Neuronal stem cell (in vitro differentiated cells): ENCODE results near the gene CDH13. TPM values are rescaled to one million over a fixed set of nuclear protein-coding genes. Genes with fewer than 3 reads are reported as not detected.

Experiments
- DNase-seq: peaks from one replicate; pipeline ENCODE4 v3.0.0-alpha.2; 2013; ENCODE audit warnings: low spot score
- H2AFZ ChIP-seq: one replicate; pipeline ENCODE4 v1.6.1; 2013; ENCODE audit warnings: mild to moderate bottlenecking, low read length, inconsistent platforms
- H2AK5ac ChIP-seq: 2 replicates; pipeline ENCODE4 v1.6.1; 2013; ENCODE audit warnings: low read depth, mild to moderate bottlenecking, inconsistent platforms, low read length, moderate library complexity, mixed read lengths
- H2BK120ac ChIP-seq: 2 replicates; pipeline ENCODE4 v1.6.1; 2013; ENCODE audit warnings: low read depth, mild to moderate bottlenecking, inconsistent platforms, low read length, moderate library complexity, mixed read lengths
- H2BK12ac ChIP-seq: one replicate; pipeline ENCODE4 v1.6.1; 2013; ENCODE audit warnings: low read length, inconsistent platforms
- H2BK15ac ChIP-seq: 2 replicates; pipeline ENCODE4 v1.6.1; 2013; ENCODE audit warnings: mild to moderate bottlenecking, low read length, inconsistent platforms, mixed read lengths
- H2BK5ac ChIP-seq: one replicate; pipeline ENCODE4 v1.6.1; 2013; ENCODE audit warnings: inconsistent platforms, mild to moderate bottlenecking, low read length, moderate library complexity
- H3K14ac ChIP-seq: one replicate; pipeline ENCODE4 v1.6.1; 2013; ENCODE audit warnings: low read length, inconsistent platforms
- H3K18ac ChIP-seq: 2 replicates; pipeline ENCODE4 v1.6.1; 2013; ENCODE audit warnings: low read length, inconsistent platforms
- H3K23ac ChIP-seq: 2 replicates; pipeline ENCODE4 v1.6.1; 2013; ENCODE audit warnings: low read depth, mild to moderate bottlenecking, mixed read lengths, low read length, inconsistent platforms; ENCODE audit not compliant: poor library complexity
- H3K27ac ChIP-seq: replicated peaks from 3 replicates; pipeline ENCODE4 v1.5.1; 2013; ENCODE audit warnings: low read length, inconsistent platforms
- H3K27me3 ChIP-seq, 3 experiments: 2 replicates each; pipeline ENCODE4 v1.6.1; 2013; ENCODE audit warnings: low read length in 3 of 3, mild to moderate bottlenecking in 2 of 3, inconsistent platforms in 1 of 3, low read depth in 1 of 3, mixed read lengths in 1 of 3, moderate library complexity in 1 of 3; ENCODE audit not compliant: control insufficient read depth in 3 of 3, insufficient read depth in 3 of 3
- H3K36me3 ChIP-seq, 2 donors: replicated peaks in 1 of 2; 2 replicates each; pipeline ENCODE4 v1.6.1; 2013; ENCODE audit warnings: low read length in 2 of 2; ENCODE audit not compliant: control insufficient read depth in 2 of 2, insufficient read depth in 2 of 2
- H3K4ac ChIP-seq: 2 replicates; pipeline ENCODE4 v1.6.1; 2013; ENCODE audit warnings: inconsistent platforms, mild to moderate bottlenecking, low read length, moderate library complexity
- H3K4me1 ChIP-seq, 2 donors: 1 replicate in 1 of 2; 2 replicates in 1 of 2; pipeline ENCODE4 v1.6.1; 2013; ENCODE audit warnings: low read length in 2 of 2, low read depth in 1 of 2; ENCODE audit not compliant: control insufficient read depth in 2 of 2, insufficient read depth in 1 of 2
- H3K4me2 ChIP-seq: one replicate; pipeline ENCODE4 v1.6.1; 2013; ENCODE audit warnings: mild to moderate bottlenecking, low read length, inconsistent platforms; ENCODE audit not compliant: insufficient read depth, poor library complexity, severe bottlenecking
- H3K4me3 ChIP-seq, 2 donors: 2 replicates each; pipeline ENCODE4 v1.5.1; 2013; ENCODE audit warnings: low read length in 2 of 2, mild to moderate bottlenecking in 2 of 2, inconsistent platforms in 1 of 2, moderate library complexity in 1 of 2
- H3K79me1 ChIP-seq: one replicate; pipeline ENCODE4 v1.6.1; 2013; ENCODE audit warnings: low read depth, mild to moderate bottlenecking, inconsistent platforms, low read length, moderate library complexity
- H3K9ac ChIP-seq: one replicate; pipeline ENCODE4 v1.6.1; 2013; ENCODE audit warnings: mild to moderate bottlenecking, low read depth, low read length, inconsistent platforms; ENCODE audit not compliant: poor library complexity
- H3K9me3 ChIP-seq, 2 donors: replicated peaks in 1 of 2; 2 replicates each; pipeline versions ENCODE3 to v1.6.1; 2013; ENCODE audit warnings: low read length in 2 of 2, mild to moderate bottlenecking in 2 of 2, inconsistent platforms in 1 of 2, low read depth in 1 of 2, mixed read lengths in 1 of 2, moderate library complexity in 1 of 2; ENCODE audit not compliant: control insufficient read depth in 2 of 2, insufficient read depth in 1 of 2
- H4K8ac ChIP-seq: one replicate; pipeline ENCODE4 v1.6.1; 2013; ENCODE audit warnings: low read depth, mild to moderate bottlenecking, inconsistent platforms, low read length, moderate library complexity
- H4K91ac ChIP-seq: one replicate; pipeline ENCODE4 v1.6.1; 2013; ENCODE audit warnings: low read length, low read depth, mild to moderate bottlenecking, inconsistent platforms; ENCODE audit not compliant: poor library complexity
- WGBS, 2 donors: extraction: QIAGEN DNeasy Blood & Tissue Kit; methylation state at CpG; one replicate each; pipeline ENCODE4 v1.1.7; 2013; ENCODE audit warnings: missing lambda C conversion rate in 2 of 2, mixed read lengths in 1 of 2; ENCODE audit not compliant: insufficient read length in 2 of 2, insufficient replicate concordance in 1 of 2; ENCODE audit errors: extremely low coverage in 2 of 2; 5-methylcytosine and 5-hydroxymethylcytosine counted together
- small RNA-seq: library from polyadenylated mRNA; stranded (forward); fragments of <200 nt; extraction: miRNeasy Mini kit (QIAGEN cat#:217004); gene quantifications from one replicate; pipeline ENCODE3, GENCODE V24; 2013; ENCODE audit not compliant: insufficient read depth

Gene CDH13

DNA sequence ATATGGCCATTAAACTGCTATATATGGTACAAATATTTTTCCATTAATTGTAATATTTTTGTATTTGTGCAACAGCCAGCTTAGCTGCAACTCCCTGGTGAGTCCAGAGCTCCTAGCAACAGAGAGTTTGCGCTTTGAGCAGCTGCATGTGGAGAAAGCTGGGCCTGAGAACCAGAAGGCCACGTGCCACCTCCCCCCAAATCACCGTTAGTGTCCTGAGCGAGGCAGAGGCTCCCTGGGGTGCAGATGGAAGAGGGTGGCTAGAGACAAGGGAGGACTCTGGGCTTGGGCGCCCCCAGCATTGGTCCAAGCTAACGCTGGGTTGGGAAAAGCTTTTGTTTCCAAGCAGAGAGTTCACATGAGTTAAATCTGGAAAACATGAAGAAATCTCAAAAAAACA lies 1222.7 kb downstream of the CDH13 start:
- Histone ChIP-seq H3K9ac (no peak overlapping the region), H3K4me2 (no peak overlapping the region), H4K8ac (no peak overlapping the region), H3K79me1 (peaks cover 2% of the 10 kb centered on the region), H3K4me1 (peaks cover 5 to 14% of the 10 kb centered on the region in 2 donors), H2BK12ac (no peak overlapping the region), H2BK15ac (peak overlapping the region; percentile 30), H3K36me3 (no peaks in the 10 kb centered on the region), H3K14ac (no peak overlapping the region), H3K23ac (no peak overlapping the region), H2AFZ (peak overlapping the region; percentile 66), H3K9me3 (no peaks in the 10 kb centered on the region), H2BK5ac (no peak overlapping the region), H3K27ac (no peak overlapping the region), H4K91ac (no peak overlapping the region), H3K4ac (no peak overlapping the region), H2AK5ac (no peak overlapping the region), H3K4me3 (no peak overlapping the region), H3K18ac (no peak overlapping the region), H2BK120ac (no peak overlapping the region), H3K27me3 (no peaks in the 10 kb centered on the region)
- DNase-seq: no peak
- WGBS, 2 donors: no CpG with 5 or more reads among the region's 6 CpGs

Small RNAs within 50 kb of the gene (small RNA-seq; reads per million reads assigned to genes)
- gene AC099506.2 (not detected), gene MIR3182 (not detected), gene MIR8058 (not detected)
